ENCODE results near the gene PA2G4.

DNA sequence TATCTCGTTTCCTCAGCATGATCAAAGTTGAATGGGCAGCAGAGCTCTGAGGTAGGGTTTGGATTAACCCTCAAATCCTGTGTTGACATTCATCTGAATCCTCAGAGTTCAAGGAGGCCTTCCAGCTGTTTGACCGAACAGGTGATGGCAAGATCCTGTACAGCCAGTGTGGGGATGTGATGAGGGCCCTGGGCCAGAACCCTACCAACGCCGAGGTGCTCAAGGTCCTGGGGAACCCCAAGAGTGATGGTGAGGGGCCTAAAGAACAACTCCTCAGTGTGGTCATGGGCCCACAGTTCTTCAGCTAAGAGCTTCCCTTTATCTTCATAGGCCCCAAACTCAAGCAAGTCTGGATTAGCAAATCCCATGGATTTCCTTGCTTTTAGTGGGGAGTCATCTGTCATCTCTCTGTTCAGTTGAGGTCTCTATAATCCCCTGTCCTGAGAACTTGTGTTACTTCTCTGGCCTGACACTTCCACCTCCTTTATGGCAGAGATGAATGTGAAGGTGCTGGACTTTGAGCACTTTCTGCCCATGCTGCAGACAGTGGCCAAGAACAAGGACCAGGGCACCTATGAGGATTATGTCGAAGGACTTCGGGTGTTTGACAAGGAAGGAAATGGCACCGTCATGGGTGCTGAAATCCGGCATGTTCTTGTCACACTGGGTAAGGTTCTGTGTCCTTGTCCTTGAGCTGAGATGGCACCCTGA lies 55.3 kb downstream of the PA2G4 start:
- TF ChIP-seq RNF2 (IDR thresholded peaks at IDR 0.05; ENCODE audit: borderline replicate concordance, low read depth) = no peak
- no peak for TF ChIP-seq RFX5 (IDR thresholded peaks at IDR 0.05)
- TF ChIP-seq, protein P1, sequence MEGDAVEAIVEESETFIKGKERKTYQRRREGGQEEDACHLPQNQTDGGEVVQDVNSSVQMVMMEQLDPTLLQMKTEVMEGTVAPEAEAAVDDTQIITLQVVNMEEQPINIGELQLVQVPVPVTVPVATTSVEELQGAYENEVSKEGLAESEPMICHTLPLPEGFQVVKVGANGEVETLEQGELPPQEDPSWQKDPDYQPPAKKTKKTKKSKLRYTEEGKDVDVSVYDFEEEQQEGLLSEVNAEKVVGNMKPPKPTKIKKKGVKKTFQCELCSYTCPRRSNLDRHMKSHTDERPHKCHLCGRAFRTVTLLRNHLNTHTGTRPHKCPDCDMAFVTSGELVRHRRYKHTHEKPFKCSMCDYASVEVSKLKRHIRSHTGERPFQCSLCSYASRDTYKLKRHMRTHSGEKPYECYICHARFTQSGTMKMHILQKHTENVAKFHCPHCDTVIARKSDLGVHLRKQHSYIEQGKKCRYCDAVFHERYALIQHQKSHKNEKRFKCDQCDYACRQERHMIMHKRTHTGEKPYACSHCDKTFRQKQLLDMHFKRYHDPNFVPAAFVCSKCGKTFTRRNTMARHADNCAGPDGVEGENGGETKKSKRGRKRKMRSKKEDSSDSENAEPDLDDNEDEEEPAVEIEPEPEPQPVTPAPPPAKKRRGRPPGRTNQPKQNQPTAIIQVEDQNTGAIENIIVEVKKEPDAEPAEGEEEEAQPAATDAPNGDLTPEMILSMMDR (IDR thresholded peaks at IDR 0.05) = no peak
- TF ChIP-seq BCL3 (IDR thresholded peaks at IDR 0.05) = no peak
- TF ChIP-seq NFE2L2 (conservative IDR thresholded peaks at IDR 0.05; ENCODE audit: low read length) = no peak
- TF ChIP-seq TP53 (CRISPR knock-in tag; IDR thresholded peaks at IDR 0.05) = no peak
- no peak for TF ChIP-seq POLR2A (IDR thresholded peaks at IDR 0.05; ENCODE audit: low read length)
- TF ChIP-seq, protein P2, sequence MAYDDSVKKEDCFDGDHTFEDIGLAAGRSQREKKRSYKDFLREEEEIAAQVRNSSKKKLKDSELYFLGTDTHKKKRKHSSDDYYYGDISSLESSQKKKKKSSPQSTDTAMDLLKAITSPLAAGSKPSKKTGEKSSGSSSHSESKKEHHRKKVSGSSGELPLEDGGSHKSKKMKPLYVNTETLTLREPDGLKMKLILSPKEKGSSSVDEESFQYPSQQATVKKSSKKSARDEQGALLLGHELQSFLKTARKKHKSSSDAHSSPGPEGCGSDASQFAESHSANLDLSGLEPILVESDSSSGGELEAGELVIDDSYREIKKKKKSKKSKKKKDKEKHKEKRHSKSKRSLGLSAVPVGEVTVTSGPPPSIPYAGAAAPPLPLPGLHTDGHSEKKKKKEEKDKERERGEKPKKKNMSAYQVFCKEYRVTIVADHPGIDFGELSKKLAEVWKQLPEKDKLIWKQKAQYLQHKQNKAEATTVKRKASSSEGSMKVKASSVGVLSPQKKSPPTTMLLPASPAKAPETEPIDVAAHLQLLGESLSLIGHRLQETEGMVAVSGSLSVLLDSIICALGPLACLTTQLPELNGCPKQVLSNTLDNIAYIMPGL (CRISPR knock-in tag; IDR thresholded peaks at IDR 0.05; ENCODE audit: borderline replicate concordance) = no peak
- TF ChIP-seq CBX2 (IDR thresholded peaks at IDR 0.05; ENCODE audit: borderline replicate concordance, low read depth) = no peak
- TF ChIP-seq, protein P3, sequence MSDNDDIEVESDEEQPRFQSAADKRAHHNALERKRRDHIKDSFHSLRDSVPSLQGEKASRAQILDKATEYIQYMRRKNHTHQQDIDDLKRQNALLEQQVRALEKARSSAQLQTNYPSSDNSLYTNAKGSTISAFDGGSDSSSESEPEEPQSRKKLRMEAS (IDR thresholded peaks at IDR 0.05) = no peak
- TF ChIP-seq BHLHE40 (IDR thresholded peaks at IDR 0.05; ENCODE audit: low read depth, low read length) = no peak
- TF ChIP-seq E2F6 (IDR thresholded peaks at IDR 0.05; ENCODE audit: borderline replicate concordance, low read depth) = no peak
